ENCODE measurements around the gene RDX.

The RDX gene

GRCh38 chr11:110148775-110149744 lies 147.4 kb downstream of the RDX start:
- Histone ChIP-seq H3K36me3 (ENCODE audit: low read depth) (peaks cover 11% of the 10 kb centered on the region), H3K9me3 (ENCODE audit: severe bottlenecking) (no peaks in the 10 kb centered on the region), H3K27ac (ENCODE audit: poor library complexity, severe bottlenecking) (peak overlapping the region; percentile 32), H3K27me3 (ENCODE audit: insufficient read depth, poor library complexity, severe bottlenecking) (no peaks in the 10 kb centered on the region), H3K4me1 (ENCODE audit: insufficient read depth, poor library complexity, severe bottlenecking) (peaks cover 18% of the 10 kb centered on the region), H3K4me3 (ENCODE audit: severe bottlenecking) (no peak overlapping the region)
- ATAC-seq (ENCODE audit: low read depth) (peak; percentile 77), DNase-seq (ENCODE audit: low spot score) (no peak)
- no peak for TF ChIP-seq CTCF (IDR thresholded peaks at IDR 0.05; ENCODE audit: poor library complexity, severe bottlenecking)

- H3K27ac ChIP-seq (ENCODE audit: poor library complexity, severe bottlenecking) = peak overlapping the region; percentile 32
- peaks cover 18% of the 10 kb centered on the region for H3K4me1 ChIP-seq (ENCODE audit: insufficient read depth, poor library complexity, severe bottlenecking)
- no peak overlapping the region for H3K4me3 ChIP-seq (ENCODE audit: severe bottlenecking)
- no peaks in the 10 kb centered on the region for H3K27me3 ChIP-seq (ENCODE audit: insufficient read depth, poor library complexity, severe bottlenecking)
- peaks cover 6% of the 10 kb centered on the region for H3K36me3 ChIP-seq (ENCODE audit: low read depth)
- DNase-seq (ENCODE audit: low spot score) = no peak
- no peak for TF ChIP-seq CTCF (IDR thresholded peaks at IDR 0.05; ENCODE audit: poor library complexity, severe bottlenecking)
- H3K9me3 ChIP-seq (ENCODE audit: severe bottlenecking) = no peaks in the 10 kb centered on the region
- ATAC-seq (ENCODE audit: low read depth) = peak; percentile 24; the same call in 1 of the 3 replicates
Measured at GRCh38 chr11:110147962-110148709, 148.3 kb downstream of the RDX start.

GRCh38 chr11:110141812-110142211 lies 154.6 kb downstream of the RDX start:
- peaks cover 44% of the 10 kb centered on the region for H3K36me3 ChIP-seq (ENCODE audit: low read depth)
- peak; percentile 93 for ATAC-seq (ENCODE audit: low read depth)

GRCh38 chr11:110134110-110134509 lies 162.3 kb downstream of the RDX start:
- H3K9me3 ChIP-seq (ENCODE audit: severe bottlenecking) = peaks cover 4% of the 10 kb centered on the region
- no peak overlapping the region for H3K27ac ChIP-seq (ENCODE audit: poor library complexity, severe bottlenecking)
- H3K4me3 ChIP-seq (ENCODE audit: severe bottlenecking) = no peak overlapping the region
- peaks cover 30% of the 10 kb centered on the region for H3K36me3 ChIP-seq (ENCODE audit: low read depth)
- TF ChIP-seq CTCF (IDR thresholded peaks at IDR 0.05; ENCODE audit: poor library complexity, severe bottlenecking) = no peak
- ATAC-seq (ENCODE audit: low read depth) (no peak), DNase-seq (ENCODE audit: low spot score) (no peak)
- no peaks in the 10 kb centered on the region for H3K27me3 ChIP-seq (ENCODE audit: insufficient read depth, poor library complexity, severe bottlenecking)
- peaks cover 19% of the 10 kb centered on the region for H3K4me1 ChIP-seq (ENCODE audit: insufficient read depth, poor library complexity, severe bottlenecking)

More at GRCh38 chr11:110141812-110142211, 154.6 kb downstream of the RDX start:
- H3K27me3 ChIP-seq (ENCODE audit: insufficient read depth, poor library complexity, severe bottlenecking) = no peaks in the 10 kb centered on the region
- H3K4me3 ChIP-seq (ENCODE audit: severe bottlenecking) = no peak overlapping the region
- TF ChIP-seq CTCF (IDR thresholded peaks at IDR 0.05; ENCODE audit: poor library complexity, severe bottlenecking) = no peak
- H3K27ac ChIP-seq (ENCODE audit: poor library complexity, severe bottlenecking) = peak overlapping the region; percentile 33
- peaks cover 12% of the 10 kb centered on the region for H3K4me1 ChIP-seq (ENCODE audit: insufficient read depth, poor library complexity, severe bottlenecking)
- no peaks in the 10 kb centered on the region for H3K9me3 ChIP-seq (ENCODE audit: severe bottlenecking)
- DNase-seq (ENCODE audit: low spot score) = no peak
